Kidney capillary endothelial cell (primary cell): ENCODE measurements around the gene MMP25.
A peak's percentile ranks its signal among the peaks of the same experiment; 100 is the strongest.

ENCODE experiments used
- DNase-seq: peaks from one replicate; pipeline ENCODE4 v3.0.0-alpha.2; 2018; ENCODE audit warnings: low spot score

MMP25 gene

GRCh38 chr16:3045758-3046640 is at the start of gene MMP25:
Gene MMP25 (plus strand): TSS chr16:3046561. CDS start chr16:3046918, 357 bp downstream.
- no peak for DNase-seq

GRCh38 chr16:2999929-3000328 is 46.4 kb upstream of the MMP25 start:
- no peak for DNase-seq

DNA sequence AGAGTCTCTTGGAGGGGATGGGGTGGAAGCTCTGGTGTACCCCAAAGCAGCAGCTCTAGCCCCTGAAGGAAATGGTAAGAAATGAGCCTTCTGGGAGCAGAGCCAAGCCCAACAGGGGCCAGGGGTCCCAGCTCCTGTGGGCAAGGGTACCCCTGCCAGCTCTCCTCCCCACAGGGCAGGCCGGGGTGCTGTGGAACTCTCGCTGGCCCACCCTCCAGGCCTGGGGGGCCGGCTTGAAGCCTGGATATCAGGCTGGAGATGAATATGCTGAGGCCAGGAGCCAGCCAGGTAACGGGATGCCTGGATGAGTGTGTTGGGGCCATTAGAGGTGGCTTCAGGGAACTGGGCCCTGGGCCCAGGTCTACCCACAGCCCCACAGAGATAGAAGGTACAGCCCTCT is 45.8 kb upstream of the MMP25 start:
- DNase-seq, result no peak

GRCh38 chr16:3001316-3001715 is 45.0 kb upstream of the MMP25 start:
- DNase-seq, result no peak

GRCh38 chr16:3003582-3004270 is 42.6 kb upstream of the MMP25 start:
- peak; percentile 99 for DNase-seq

GRCh38 chr16:3004319-3004718 is 42.0 kb upstream of the MMP25 start:
- no peak for DNase-seq

- DNase-seq, result no peak
Observed at GRCh38 chr16:3004781-3005284, 41.5 kb upstream of the MMP25 start.

GRCh38 chr16:3007059-3007956 is 39.1 kb upstream of the MMP25 start:
- no peak for DNase-seq

DNA sequence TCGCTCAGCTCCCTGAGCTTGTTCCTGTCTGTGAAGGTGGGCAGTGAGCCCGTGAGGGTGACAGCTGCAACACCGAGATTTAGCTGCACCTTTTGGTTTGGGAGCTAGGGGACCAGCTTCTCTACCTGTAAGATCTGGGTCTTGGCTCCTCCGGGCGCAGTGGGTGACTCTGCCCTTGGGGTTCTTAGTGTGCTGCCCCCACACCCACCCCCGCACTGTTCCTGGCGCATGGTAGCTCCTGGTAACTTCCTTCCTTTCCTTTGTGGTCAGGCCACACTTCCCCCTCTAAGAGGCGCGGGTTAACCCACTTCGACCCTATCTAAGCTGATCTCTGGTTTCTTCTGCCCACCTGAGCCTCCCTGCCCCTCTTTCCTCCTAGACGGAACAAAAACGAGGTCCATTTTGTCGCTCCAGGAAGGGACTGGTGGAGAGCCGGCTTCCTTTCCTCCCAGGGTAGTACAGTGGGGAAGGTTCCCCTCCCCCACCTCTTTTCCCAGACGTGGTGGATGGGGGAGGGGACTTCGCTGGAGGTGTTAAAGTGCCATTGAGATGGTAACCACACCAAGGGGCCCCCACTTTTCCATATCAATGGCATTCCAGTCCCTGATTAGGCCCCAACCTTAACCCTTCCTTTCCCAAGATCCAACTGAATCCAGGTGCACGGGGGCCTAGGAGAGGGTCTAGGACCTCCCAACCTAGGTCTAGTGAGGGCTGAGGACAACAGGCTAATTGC is 38.2 kb upstream of the MMP25 start:
- no peak for DNase-seq

DNA sequence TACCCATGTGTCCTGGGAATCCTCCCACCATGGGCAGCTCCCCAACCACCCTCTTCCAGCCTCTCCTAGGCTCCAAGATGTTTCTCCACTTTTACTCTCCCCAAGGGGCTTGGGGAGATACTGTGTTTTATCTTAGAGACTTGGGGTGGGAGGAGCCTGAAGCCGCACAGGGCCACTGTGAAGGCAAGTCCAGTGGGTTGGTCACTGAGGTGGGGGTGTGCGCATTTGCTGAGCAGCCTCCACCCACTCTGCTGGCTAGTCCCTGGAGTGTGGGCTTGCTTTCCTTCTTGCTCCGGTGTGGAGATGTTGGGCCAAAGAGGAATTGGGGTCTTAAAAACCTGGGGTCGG is 37.7 kb upstream of the MMP25 start:
- DNase-seq, result no peak

DNA sequence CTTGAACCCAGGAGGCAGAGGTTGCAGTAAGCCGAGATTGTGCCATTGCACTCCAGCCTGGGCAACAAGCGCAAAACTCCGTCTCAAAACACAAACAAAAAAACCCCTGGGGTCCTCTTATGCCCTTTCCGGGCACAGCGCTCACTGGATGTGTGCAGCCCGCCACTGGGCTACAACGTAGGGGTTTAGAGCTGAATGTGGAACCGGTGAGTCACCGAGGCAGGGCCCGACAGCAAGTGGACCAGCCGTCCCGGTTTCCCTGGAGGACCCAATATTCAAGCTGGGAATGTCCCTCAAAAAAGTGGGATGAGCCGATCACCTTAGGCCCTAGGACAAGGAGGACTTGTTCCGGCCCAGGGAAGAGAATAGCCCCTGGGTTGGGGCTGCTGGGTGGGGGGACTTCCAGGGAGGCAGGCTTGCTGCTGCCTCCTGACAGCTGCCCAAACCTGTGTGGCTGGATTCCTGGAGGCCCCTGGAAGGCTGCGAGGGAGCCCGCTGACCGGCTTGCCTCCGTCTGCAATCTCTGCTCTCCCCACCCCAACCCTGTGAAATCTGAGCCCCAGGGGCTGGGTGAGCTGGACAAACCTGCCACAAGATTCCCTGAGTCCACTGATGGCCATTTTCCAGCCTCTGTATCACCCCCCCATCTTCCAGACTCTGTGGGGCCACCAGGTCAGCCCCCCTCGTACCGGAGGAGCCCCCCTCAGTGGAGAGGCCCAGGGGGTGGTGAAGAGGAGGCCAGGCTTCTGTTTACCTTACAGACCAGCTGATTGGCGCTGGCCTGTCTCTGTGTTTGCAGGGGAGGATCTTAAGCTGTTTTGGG is 36.6 kb upstream of the MMP25 start:
- DNase-seq, result no peak

DNA sequence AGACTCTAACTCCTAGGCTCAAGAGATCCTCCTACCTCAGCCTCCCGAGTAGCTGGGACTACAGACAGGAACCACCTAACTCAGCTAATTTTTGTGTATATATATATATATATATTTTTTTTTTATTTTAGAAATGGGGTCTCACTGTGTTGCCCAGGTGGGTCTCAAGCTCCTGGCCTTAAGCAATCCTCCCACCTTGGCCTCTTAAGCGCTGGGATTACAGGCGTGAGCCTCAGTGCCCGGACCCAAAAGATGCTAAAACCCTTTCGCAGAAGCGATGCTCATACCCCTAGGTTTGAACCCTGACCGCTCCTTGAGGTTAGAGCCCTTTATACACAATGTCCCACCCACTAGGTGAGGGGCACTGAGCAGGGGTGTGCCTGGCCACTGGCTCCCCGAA is 35.9 kb upstream of the MMP25 start:
- no peak for DNase-seq

DNA sequence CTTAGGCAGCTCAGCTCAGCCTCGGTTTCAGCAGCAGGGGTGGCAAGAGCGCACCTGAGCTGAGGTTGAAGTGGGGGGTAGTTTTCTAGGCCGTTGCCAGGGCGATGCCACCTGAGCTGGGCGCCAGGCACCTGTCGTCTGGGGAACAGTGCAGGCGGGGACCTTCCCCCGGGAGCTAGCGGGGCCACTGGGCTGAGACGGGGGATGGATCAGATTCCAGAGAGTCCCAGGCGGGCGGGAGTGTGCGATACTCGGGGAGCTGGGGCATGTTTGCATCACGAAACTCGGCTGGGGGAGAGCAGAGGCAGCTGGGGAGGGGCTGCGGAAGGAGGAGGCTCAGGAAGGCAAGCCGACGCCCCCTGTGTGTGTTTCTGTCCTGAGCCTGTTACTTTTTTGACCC is 34.1 kb upstream of the MMP25 start:
- no peak for DNase-seq

DNA sequence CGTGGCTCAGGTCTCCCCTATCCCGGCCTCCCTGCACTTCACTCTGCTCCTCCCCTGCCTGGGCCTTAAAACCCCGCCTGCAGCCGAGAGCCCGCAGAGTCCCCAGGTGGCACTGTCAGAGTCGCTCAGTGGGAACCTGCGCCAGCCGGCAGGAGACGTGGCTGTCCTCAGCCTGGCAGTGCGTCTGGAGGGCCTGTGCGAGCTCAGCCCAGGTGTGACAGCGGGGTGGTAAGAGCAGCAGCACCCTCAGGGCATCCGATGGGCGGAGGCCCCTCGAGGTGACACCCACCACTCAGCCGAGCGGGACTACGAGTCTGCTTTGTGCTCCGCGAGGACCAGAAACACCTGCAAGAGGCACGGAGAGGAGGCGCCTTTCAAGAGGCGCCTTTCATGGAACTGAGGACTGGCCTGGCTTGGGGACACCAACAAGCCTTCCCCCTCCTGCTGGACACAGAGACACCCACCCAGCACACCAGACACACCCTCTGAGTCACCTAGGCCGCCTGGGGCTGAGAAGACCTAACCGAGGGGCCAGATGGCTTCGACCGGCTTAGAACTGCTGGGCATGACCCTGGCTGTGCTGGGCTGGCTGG is 33.4 kb upstream of the MMP25 start, which contains the start of gene CLDN9:
CLDN9 (plus strand) TSS at position 96 of the 593 bp plus-strand sequence; CDS start at position 536, 440 bp downstream.
- no peak for DNase-seq

DNA sequence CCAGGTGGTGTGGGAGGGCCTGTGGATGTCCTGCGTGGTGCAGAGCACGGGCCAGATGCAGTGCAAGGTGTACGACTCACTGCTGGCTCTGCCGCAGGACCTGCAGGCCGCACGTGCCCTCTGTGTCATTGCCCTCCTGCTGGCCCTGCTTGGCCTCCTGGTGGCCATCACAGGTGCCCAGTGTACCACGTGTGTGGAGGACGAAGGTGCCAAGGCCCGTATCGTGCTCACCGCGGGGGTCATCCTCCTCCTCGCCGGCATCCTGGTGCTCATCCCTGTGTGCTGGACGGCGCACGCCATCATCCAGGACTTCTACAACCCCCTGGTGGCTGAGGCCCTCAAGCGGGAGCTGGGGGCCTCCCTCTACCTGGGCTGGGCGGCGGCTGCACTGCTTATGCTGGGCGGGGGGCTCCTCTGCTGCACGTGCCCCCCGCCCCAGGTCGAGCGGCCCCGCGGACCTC is 32.8 kb upstream of the MMP25 start:
- DNase-seq, result no peak

DNA sequence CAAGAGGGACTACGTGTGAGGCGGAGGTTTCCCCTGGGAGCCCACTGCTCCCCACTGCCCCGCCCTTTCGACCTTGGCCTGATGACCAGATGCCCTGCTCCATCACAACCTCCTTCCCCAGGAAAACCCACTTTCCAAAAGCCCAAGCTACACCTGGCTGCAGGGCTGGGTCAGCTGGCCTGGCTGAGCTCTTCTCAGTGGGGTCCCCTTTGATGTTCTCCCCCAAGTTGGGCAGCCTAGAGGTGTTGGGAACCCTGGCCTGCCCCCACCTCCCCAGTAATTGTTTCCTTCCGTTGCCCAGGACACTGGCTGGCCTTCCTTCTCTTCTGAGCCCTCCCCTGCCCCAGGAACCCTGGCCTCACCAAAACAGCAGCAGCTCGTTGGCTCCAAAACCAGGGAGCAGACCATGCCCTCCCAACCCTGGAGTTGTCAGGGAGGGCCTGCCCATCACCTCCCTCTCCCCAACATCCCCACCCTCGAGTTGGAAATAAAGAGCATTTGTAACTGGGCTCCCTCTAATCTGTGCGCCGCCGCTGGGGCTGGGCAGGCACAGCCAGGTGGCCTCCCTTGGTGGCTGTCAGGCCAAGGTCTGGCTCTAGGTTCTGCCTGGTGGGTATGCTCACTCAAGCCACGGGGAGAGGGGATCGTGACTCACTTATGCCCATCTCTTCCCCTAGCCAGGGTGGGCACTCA is 32.2 kb upstream of the MMP25 start:
- DNase-seq, result no peak

GRCh38 chr16:3014971-3015370 is 31.4 kb upstream of the MMP25 start:
- no peak for DNase-seq

DNA sequence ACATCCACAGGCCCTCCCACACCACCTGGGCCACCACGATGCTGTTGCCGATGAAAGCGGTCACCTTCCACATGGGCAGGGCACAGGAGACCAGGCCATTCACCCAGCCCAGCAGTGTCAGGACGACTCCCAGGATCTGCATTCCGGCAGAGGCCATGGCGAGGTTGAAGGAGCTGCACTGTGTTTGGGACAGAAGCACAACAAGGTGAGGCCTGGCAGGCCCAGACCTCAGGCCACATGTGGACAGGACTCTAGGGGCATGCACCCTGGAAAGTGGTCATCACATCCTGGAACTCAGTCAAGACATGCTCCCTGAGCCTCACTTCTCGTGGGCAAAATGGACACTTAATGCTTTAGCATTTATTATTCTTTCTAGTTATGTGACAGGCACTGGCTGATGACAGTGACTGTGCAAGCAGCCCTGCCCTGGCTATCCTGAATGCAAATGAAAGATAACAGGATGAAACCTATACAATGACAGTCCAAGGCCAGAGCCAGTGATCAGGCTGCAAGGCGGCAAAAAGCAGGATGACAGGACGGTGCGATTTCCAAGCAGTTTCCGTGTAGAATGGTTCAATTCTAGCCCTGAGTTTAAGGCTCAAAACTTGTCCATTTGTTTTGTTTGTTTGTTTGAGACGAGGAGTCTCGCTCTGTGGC is 30.4 kb upstream of the MMP25 start:
- no peak for DNase-seq

- DNase-seq, result no peak
Observed at GRCh38 chr16:3017344-3017743, 29.0 kb upstream of the MMP25 start.
